Measurements from ENCODE around the gene ISCA1. TPM values are rescaled to one million over a fixed set of nuclear protein-coding genes. Genes with fewer than 3 reads are reported as not detected.
"Not testable (repeated sequence)": the region's sequence is repeated elsewhere in the genome, so short reads cannot be mapped to it uniquely, and the experiment has no call there.

The ISCA1 gene
- polyA plus RNA-seq, 1 donor, result 37.2 TPM

GRCh38 chr9:86318187-86318586 lies 35.8 kb upstream of the ISCA1 start:
- Histone ChIP-seq H3K9me3 (ENCODE audit: control insufficient read depth, low read depth, low read length) (no peaks in the 10 kb centered on the region), H3K4me1 (ENCODE audit: control insufficient read depth, insufficient read depth, low read length) (no peaks in the 10 kb centered on the region), H3K4me3 (ENCODE audit: low read length) (no peak overlapping the region), H3K36me3 (ENCODE audit: control insufficient read depth, insufficient read depth, low read length) (peaks cover 85% of the 10 kb centered on the region), H3K27ac (ENCODE audit: low read length) (no peak overlapping the region), H3K27me3 (ENCODE audit: control insufficient read depth, insufficient read depth, low read length) (no peaks in the 10 kb centered on the region)
- 100% methylated on average over 1 of the region's 4 CpGs for WGBS (ENCODE audit: insufficient coverage, low lambda C conversion rate)
- no peak for DNase-seq

GRCh38 chr9:86315078-86315477 lies 32.7 kb upstream of the ISCA1 start:
- Histone ChIP-seq H3K36me3 (ENCODE audit: control insufficient read depth, insufficient read depth, low read length) (peaks cover 67% of the 10 kb centered on the region), H3K4me1 (ENCODE audit: control insufficient read depth, insufficient read depth, low read length) (no peaks in the 10 kb centered on the region), H3K27ac (ENCODE audit: low read length) (no peak overlapping the region), H3K4me3 (ENCODE audit: low read length) (no peak overlapping the region), H3K27me3 (ENCODE audit: control insufficient read depth, insufficient read depth, low read length) (no peaks in the 10 kb centered on the region), H3K9me3 (ENCODE audit: control insufficient read depth, low read depth, low read length) (peaks cover 8% of the 10 kb centered on the region)
- no peak for DNase-seq
- 94% methylated on average over 2 of the region's 2 CpGs for WGBS (ENCODE audit: insufficient coverage, low lambda C conversion rate)

- H3K36me3 ChIP-seq (ENCODE audit: control insufficient read depth, insufficient read depth, low read length), result peaks cover 64% of the 10 kb centered on the region
- H3K27ac ChIP-seq (ENCODE audit: low read length); DNase-seq; H3K4me3 ChIP-seq (ENCODE audit: low read length); H3K9me3 ChIP-seq (ENCODE audit: control insufficient read depth, low read depth, low read length); H3K4me1 ChIP-seq (ENCODE audit: control insufficient read depth, insufficient read depth, low read length); H3K27me3 ChIP-seq (ENCODE audit: control insufficient read depth, insufficient read depth, low read length): not testable (repeated sequence)
- no CpG with 5 or more reads among the region's 2 CpGs for WGBS (ENCODE audit: insufficient coverage, low lambda C conversion rate)
These were observed 30.6 kb upstream of the ISCA1 start for GRCh38 chr9:86312959-86313358.

- H3K36me3 ChIP-seq (ENCODE audit: control insufficient read depth, insufficient read depth, low read length), result peaks cover 56% of the 10 kb centered on the region
- no peak overlapping the region for H3K4me3 ChIP-seq (ENCODE audit: low read length)
- H3K27me3 ChIP-seq (ENCODE audit: control insufficient read depth, insufficient read depth, low read length), result no peaks in the 10 kb centered on the region
- no peaks in the 10 kb centered on the region for H3K4me1 ChIP-seq (ENCODE audit: control insufficient read depth, insufficient read depth, low read length)
- WGBS (ENCODE audit: insufficient coverage, low lambda C conversion rate), result no CpG with 5 or more reads among the region's 1 CpG
- no peak for DNase-seq
- H3K9me3 ChIP-seq (ENCODE audit: control insufficient read depth, low read depth, low read length), result peaks cover 8% of the 10 kb centered on the region
- no peak overlapping the region for H3K27ac ChIP-seq (ENCODE audit: low read length)
These were observed 26.3 kb upstream of the ISCA1 start for GRCh38 chr9:86308687-86309086.

GRCh38 chr9:86304236-86304730 lies 21.9 kb upstream of the ISCA1 start:
- H3K27ac ChIP-seq (ENCODE audit: low read length), result no peak overlapping the region
- 62% methylated on average over 2 of the region's 3 CpGs for WGBS (ENCODE audit: insufficient coverage, low lambda C conversion rate)
- DNase-seq, result no peak
- H3K27me3 ChIP-seq (ENCODE audit: control insufficient read depth, insufficient read depth, low read length), result no peaks in the 10 kb centered on the region
- H3K36me3 ChIP-seq (ENCODE audit: control insufficient read depth, insufficient read depth, low read length), result peaks cover 65% of the 10 kb centered on the region
- no peaks in the 10 kb centered on the region for H3K4me1 ChIP-seq (ENCODE audit: control insufficient read depth, insufficient read depth, low read length)
- no peaks in the 10 kb centered on the region for H3K9me3 ChIP-seq (ENCODE audit: control insufficient read depth, low read depth, low read length)
- no peak overlapping the region for H3K4me3 ChIP-seq (ENCODE audit: low read length)

- Histone ChIP-seq H3K9me3 (ENCODE audit: control insufficient read depth, low read depth, low read length) (no peaks in the 10 kb centered on the region), H3K27me3 (ENCODE audit: control insufficient read depth, insufficient read depth, low read length) (no peaks in the 10 kb centered on the region), H3K27ac (ENCODE audit: low read length) (no peak overlapping the region), H3K4me3 (ENCODE audit: low read length) (no peak overlapping the region), H3K36me3 (ENCODE audit: control insufficient read depth, insufficient read depth, low read length) (peaks cover 72% of the 10 kb centered on the region), H3K4me1 (ENCODE audit: control insufficient read depth, insufficient read depth, low read length) (no peaks in the 10 kb centered on the region)
- 90% methylated on average over 2 of the region's 4 CpGs for WGBS (ENCODE audit: insufficient coverage, low lambda C conversion rate)
- DNase-seq, result no peak
These were observed 21.1 kb upstream of the ISCA1 start for GRCh38 chr9:86303316-86303975.

GRCh38 chr9:86301686-86302085 lies 19.3 kb upstream of the ISCA1 start:
- DNase-seq, result no peak
- Histone ChIP-seq H3K4me1 (ENCODE audit: control insufficient read depth, insufficient read depth, low read length) (no peaks in the 10 kb centered on the region), H3K36me3 (ENCODE audit: control insufficient read depth, insufficient read depth, low read length) (peaks cover 73% of the 10 kb centered on the region), H3K4me3 (ENCODE audit: low read length) (no peak overlapping the region), H3K9me3 (ENCODE audit: control insufficient read depth, low read depth, low read length) (no peaks in the 10 kb centered on the region), H3K27ac (ENCODE audit: low read length) (no peak overlapping the region), H3K27me3 (ENCODE audit: control insufficient read depth, insufficient read depth, low read length) (no peaks in the 10 kb centered on the region)
- WGBS (ENCODE audit: insufficient coverage, low lambda C conversion rate), result no CpG with 5 or more reads among the region's 1 CpG

- H3K36me3 ChIP-seq (ENCODE audit: control insufficient read depth, insufficient read depth, low read length), result peaks cover 73% of the 10 kb centered on the region
- H3K27ac ChIP-seq (ENCODE audit: low read length), result no peak overlapping the region
- H3K27me3 ChIP-seq (ENCODE audit: control insufficient read depth, insufficient read depth, low read length), result no peaks in the 10 kb centered on the region
- no peaks in the 10 kb centered on the region for H3K9me3 ChIP-seq (ENCODE audit: control insufficient read depth, low read depth, low read length)
- no peak overlapping the region for H3K4me3 ChIP-seq (ENCODE audit: low read length)
- WGBS (ENCODE audit: insufficient coverage, low lambda C conversion rate), result no CpG with 5 or more reads among the region's 2 CpGs
- no peaks in the 10 kb centered on the region for H3K4me1 ChIP-seq (ENCODE audit: control insufficient read depth, insufficient read depth, low read length)
- DNase-seq, result no peak
These were observed 18.4 kb upstream of the ISCA1 start for GRCh38 chr9:86300701-86301100.

GRCh38 chr9:86298873-86299272 lies 16.5 kb upstream of the ISCA1 start:
- Histone ChIP-seq H3K36me3 (ENCODE audit: control insufficient read depth, insufficient read depth, low read length) (peaks cover 66% of the 10 kb centered on the region), H3K4me3 (ENCODE audit: low read length) (no peak overlapping the region), H3K4me1 (ENCODE audit: control insufficient read depth, insufficient read depth, low read length) (no peaks in the 10 kb centered on the region), H3K27ac (ENCODE audit: low read length) (no peak overlapping the region), H3K9me3 (ENCODE audit: control insufficient read depth, low read depth, low read length) (no peaks in the 10 kb centered on the region), H3K27me3 (ENCODE audit: control insufficient read depth, insufficient read depth, low read length) (no peaks in the 10 kb centered on the region)
- WGBS (ENCODE audit: insufficient coverage, low lambda C conversion rate), result 100% methylated on average over 1 of the region's 11 CpGs
- no peak for DNase-seq

- no CpG with 5 or more reads among the region's 6 CpGs for WGBS (ENCODE audit: insufficient coverage, low lambda C conversion rate)
- H3K27me3 ChIP-seq (ENCODE audit: control insufficient read depth, insufficient read depth, low read length); H3K4me1 ChIP-seq (ENCODE audit: control insufficient read depth, insufficient read depth, low read length); H3K9me3 ChIP-seq (ENCODE audit: control insufficient read depth, low read depth, low read length); H3K27ac ChIP-seq (ENCODE audit: low read length); H3K4me3 ChIP-seq (ENCODE audit: low read length); DNase-seq: not testable (repeated sequence)
- peaks cover 10% of the 10 kb centered on the region for H3K36me3 ChIP-seq (ENCODE audit: control insufficient read depth, insufficient read depth, low read length)
These were observed 8.0 kb upstream of the ISCA1 start for GRCh38 chr9:86290341-86290740.
